ENCODE data around the gene PPIE. TPM values are rescaled to one million over a fixed set of nuclear protein-coding genes. Genes with fewer than 3 reads are reported as not detected.

The PPIE gene
- total RNA-seq, 2 experiments from 2014 or later, result 55.3 to 70.4 TPM

GRCh38 chr1:39720094-39720999, 18.3 kb upstream of the PPIE start:
- Mint-ChIP-seq H3K9me3 (ENCODE audit: low read depth) (no peaks in the 10 kb centered on the region), H3K27me3 (peaks cover 38% of the 10 kb centered on the region), H3K4me3 (no peak overlapping the region), H3K36me3 (ENCODE audit: low read depth) (no peaks in the 10 kb centered on the region), H3K4me1 (no peaks in the 10 kb centered on the region), H3K27ac (no peak overlapping the region)
- ChIA-PET CTCF (interaction anchor here (0.6 to 3.7 kb wide), 27 partner anchors 9 to 1377 kb away, joined by 3 to 29 read pairs (median 4); partner anchors contain the start of gene PPIE), POLR2A (interaction anchor here (0.7 kb wide), 1 partner anchor 152 kb away, joined by 4 read pairs; no protein-coding TSS in a partner anchor)
- ATAC-seq (peak; percentile 73), DNase-seq (no peak)
- intact Hi-C loops (cut with DNase I, micrococcal nuclease), result loop anchor here (1.0 to 10.0 kb wide), 6 partner anchors 48 to 616 kb away; partner anchors contain the start of gene NT5C1A (in 1 of the 2)

- Mint-ChIP-seq H3K4me3 (no peak overlapping the region), H3K4me1 (no peaks in the 10 kb centered on the region), H3K27ac (no peak overlapping the region), H3K9me3 (ENCODE audit: low read depth) (no peaks in the 10 kb centered on the region), H3K36me3 (ENCODE audit: low read depth) (no peaks in the 10 kb centered on the region), H3K27me3 (peaks cover 42% of the 10 kb centered on the region)
- no peak for ATAC-seq
- intact Hi-C loops (cut with DNase I, micrococcal nuclease), result loop anchor here (2.0 to 10.0 kb wide), 3 partner anchors 54 to 617 kb away; no protein-coding TSS in a partner anchor
- CTCF ChIA-PET, result interaction anchor here (0.7 to 0.9 kb wide), 2 partner anchors 10 to 47 kb away, joined by 3 read pairs; no protein-coding TSS in a partner anchor
- POLR2A ChIA-PET, result no interaction called here
- DNase-seq, result no peak
Measured at GRCh38 chr1:39721664-39722063, 17.0 kb upstream of the PPIE start.

GRCh38 chr1:39722495-39722894, 16.2 kb upstream of the PPIE start:
- Mint-ChIP-seq H3K4me1 (peaks cover 3% of the 10 kb centered on the region), H3K27me3 (peaks cover 39% of the 10 kb centered on the region), H3K4me3 (no peak overlapping the region), H3K27ac (no peak overlapping the region), H3K9me3 (ENCODE audit: low read depth) (no peaks in the 10 kb centered on the region), H3K36me3 (ENCODE audit: low read depth) (no peaks in the 10 kb centered on the region)
- ChIA-PET CTCF (interaction anchor here (0.7 to 1.2 kb wide), 5 partner anchors 11 to 78 kb away, joined by 3 to 4 read pairs (median 3); no protein-coding TSS in a partner anchor), POLR2A (no interaction called here)
- intact Hi-C loops (cut with DNase I, micrococcal nuclease), result loop anchor here (5.0 to 10.0 kb wide), 2 partner anchors 55 to 618 kb away; no protein-coding TSS in a partner anchor
- DNase-seq, result no peak
- no peak for ATAC-seq

GRCh38 chr1:39726600-39726999, 12.1 kb upstream of the PPIE start:
- no peaks in the 10 kb centered on the region for H3K36me3 Mint-ChIP-seq (ENCODE audit: low read depth)
- peaks cover 5% of the 10 kb centered on the region for H3K4me1 Mint-ChIP-seq
- no peak overlapping the region for H3K4me3 Mint-ChIP-seq
- no peak for ATAC-seq
- ChIA-PET CTCF (interaction anchor here (0.7 to 1.8 kb wide), 3 partner anchors 14 to 120 kb away, joined by 3 to 4 read pairs (median 3); no protein-coding TSS in a partner anchor), POLR2A (interaction anchor here (0.6 kb wide), 1 partner anchor 302 kb away, joined by 5 read pairs; no protein-coding TSS in a partner anchor)
- intact Hi-C loops (cut with DNase I, micrococcal nuclease), result loop anchor here in 1 of 2 experiments (10.0 kb wide), 1 partner anchor 622 kb away; no protein-coding TSS in a partner anchor
- DNase-seq, result no peak
- H3K27ac Mint-ChIP-seq, result no peak overlapping the region
- H3K27me3 Mint-ChIP-seq, result peaks cover 66% of the 10 kb centered on the region
- no peaks in the 10 kb centered on the region for H3K9me3 Mint-ChIP-seq (ENCODE audit: low read depth)

- Mint-ChIP-seq H3K9me3 (ENCODE audit: low read depth) (no peaks in the 10 kb centered on the region), H3K36me3 (ENCODE audit: low read depth) (no peaks in the 10 kb centered on the region), H3K4me3 (no peak overlapping the region), H3K4me1 (peaks cover 5% of the 10 kb centered on the region), H3K27ac (no peak overlapping the region), H3K27me3 (peaks cover 63% of the 10 kb centered on the region)
- intact Hi-C loops (cut with DNase I, micrococcal nuclease), result loop anchor here in 1 of 2 experiments (10.0 kb wide), 1 partner anchor 623 kb away; no protein-coding TSS in a partner anchor
- DNase-seq (no peak), ATAC-seq (peak; percentile 16)
- ChIA-PET CTCF (interaction anchor here (0.6 to 1.8 kb wide), 2 partner anchors 121 to 177 kb away, joined by 4 read pairs; no protein-coding TSS in a partner anchor), POLR2A (interaction anchor here (0.6 kb wide), 1 partner anchor 302 kb away, joined by 5 read pairs; no protein-coding TSS in a partner anchor)
Measured at GRCh38 chr1:39727221-39727931, 11.3 kb upstream of the PPIE start.

GRCh38 chr1:39727932-39728317, 10.8 kb upstream of the PPIE start:
- ChIA-PET CTCF (interaction anchor here (0.6 to 1.8 kb wide), 2 partner anchors 75 to 122 kb away, joined by 3 to 4 read pairs; no protein-coding TSS in a partner anchor), POLR2A (no interaction called here)
- intact Hi-C loops (cut with DNase I, micrococcal nuclease), result loop anchor here in 1 of 2 experiments (10.0 kb wide), 1 partner anchor 623 kb away; no protein-coding TSS in a partner anchor

GRCh38 chr1:39729030-39729429, 9.7 kb upstream of the PPIE start:
- H3K36me3 Mint-ChIP-seq (ENCODE audit: low read depth), result no peaks in the 10 kb centered on the region
- no peak for ATAC-seq
- no peak overlapping the region for H3K27ac Mint-ChIP-seq
- peaks cover 8% of the 10 kb centered on the region for H3K4me1 Mint-ChIP-seq
- ChIA-PET CTCF (interaction anchor here (0.6 to 1.3 kb wide), 5 partner anchors 9 to 123 kb away, joined by 3 to 4 read pairs (median 4); no protein-coding TSS in a partner anchor), POLR2A (interaction anchor here (0.6 kb wide), 1 partner anchor 43 kb away, joined by 3 read pairs; no protein-coding TSS in a partner anchor)
- intact Hi-C loops (cut with DNase I, micrococcal nuclease), result loop anchor here in 1 of 2 experiments (10.0 kb wide), 1 partner anchor 624 kb away; no protein-coding TSS in a partner anchor
- no peak for DNase-seq
- no peaks in the 10 kb centered on the region for H3K9me3 Mint-ChIP-seq (ENCODE audit: low read depth)
- H3K27me3 Mint-ChIP-seq, result peaks cover 71% of the 10 kb centered on the region
- H3K4me3 Mint-ChIP-seq, result no peak overlapping the region

More at GRCh38 chr1:39727932-39728317, 10.8 kb upstream of the PPIE start:
- no peaks in the 10 kb centered on the region for H3K9me3 Mint-ChIP-seq (ENCODE audit: low read depth)
- H3K36me3 Mint-ChIP-seq (ENCODE audit: low read depth), result no peaks in the 10 kb centered on the region
- H3K4me3 Mint-ChIP-seq, result no peak overlapping the region
- H3K27ac Mint-ChIP-seq, result no peak overlapping the region
- ATAC-seq (no peak), DNase-seq (no peak)
- peaks cover 5% of the 10 kb centered on the region for H3K4me1 Mint-ChIP-seq
- H3K27me3 Mint-ChIP-seq, result peaks cover 66% of the 10 kb centered on the region

GRCh38 chr1:39729842-39730241, 8.8 kb upstream of the PPIE start:
- intact Hi-C loops (cut with DNase I, micrococcal nuclease), result loop anchor here in 1 of 2 experiments (10.0 kb wide), 1 partner anchor 625 kb away; no protein-coding TSS in a partner anchor
- H3K27me3 Mint-ChIP-seq, result peaks cover 67% of the 10 kb centered on the region
- ChIA-PET POLR2A (interaction anchor here (0.6 kb wide), 1 partner anchor 10 kb away, joined by 3 read pairs; no protein-coding TSS in a partner anchor), CTCF (interaction anchor here (0.8 to 1.0 kb wide), 2 partner anchors 10 to 71 kb away, joined by 3 to 4 read pairs; no protein-coding TSS in a partner anchor)
- no peak overlapping the region for H3K27ac Mint-ChIP-seq
- H3K9me3 Mint-ChIP-seq (ENCODE audit: low read depth), result no peaks in the 10 kb centered on the region
- H3K4me1 Mint-ChIP-seq, result peaks cover 8% of the 10 kb centered on the region
- ATAC-seq, result no peak
- H3K4me3 Mint-ChIP-seq, result no peak overlapping the region
- H3K36me3 Mint-ChIP-seq (ENCODE audit: low read depth), result no peaks in the 10 kb centered on the region
- DNase-seq, result no peak

- Mint-ChIP-seq H3K36me3 (ENCODE audit: low read depth) (no peaks in the 10 kb centered on the region), H3K27me3 (peaks cover 49% of the 10 kb centered on the region), H3K4me1 (peaks cover 13% of the 10 kb centered on the region), H3K4me3 (no peak overlapping the region), H3K27ac (no peak overlapping the region), H3K9me3 (ENCODE audit: low read depth) (no peaks in the 10 kb centered on the region)
- DNase-seq, result no peak
- intact Hi-C loops (cut with DNase I, micrococcal nuclease), result no loop called here
- ChIA-PET POLR2A (no interaction called here), CTCF (interaction anchor here (0.9 kb wide), 1 partner anchor 13 kb away, joined by 3 read pairs; no protein-coding TSS in a partner anchor)
- ATAC-seq, result no peak
Measured at GRCh38 chr1:39732730-39733129, 6.0 kb upstream of the PPIE start.

- no peaks in the 10 kb centered on the region for H3K9me3 Mint-ChIP-seq (ENCODE audit: low read depth)
- peaks cover 15% of the 10 kb centered on the region for H3K4me1 Mint-ChIP-seq
- intact Hi-C loops (cut with DNase I, micrococcal nuclease), result no loop called here
- POLR2A ChIA-PET, result no interaction called here
- CTCF ChIA-PET, result interaction anchor here (0.9 kb wide), 1 partner anchor 13 kb away, joined by 3 read pairs; no protein-coding TSS in a partner anchor
- peaks cover 45% of the 10 kb centered on the region for H3K27me3 Mint-ChIP-seq
- ATAC-seq, result peak; percentile 48
- H3K27ac Mint-ChIP-seq, result no peak overlapping the region
- no peaks in the 10 kb centered on the region for H3K36me3 Mint-ChIP-seq (ENCODE audit: low read depth)
- peak; percentile 38 for DNase-seq
- H3K4me3 Mint-ChIP-seq, result no peak overlapping the region
Measured at GRCh38 chr1:39733161-39733560, 5.5 kb upstream of the PPIE start.

Data from activated CD4-positive, alpha-beta T cell treated with anti-CD3 and anti-CD28 coated beads for 36 hours (primary cell).